IPS DF 6.9 (cell line): ENCODE data around the gene MRPL44.

Experiments
- DNase-seq: peaks from one replicate; pipeline ENCODE4 v3.0.0-alpha.2; 2013; ENCODE audit warnings: low read depth, low spot score
- H3K27ac ChIP-seq: one replicate; pipeline ENCODE4 v1.5.1; 2013; ENCODE audit warnings: low read length, control low read depth
- H3K27me3 ChIP-seq: 2 replicates; pipeline ENCODE4 v1.6.1; 2013; ENCODE audit warnings: mild to moderate bottlenecking, low read length; ENCODE audit not compliant: control insufficient read depth, insufficient read depth
- H3K36me3 ChIP-seq: 2 replicates; pipeline ENCODE4 v1.6.1; 2013; ENCODE audit warnings: low read length; ENCODE audit not compliant: control insufficient read depth, insufficient read depth
- H3K4me1 ChIP-seq: 2 replicates; pipeline ENCODE4 v1.6.1; 2013; ENCODE audit warnings: low read length; ENCODE audit not compliant: control insufficient read depth, insufficient read depth
- H3K4me3 ChIP-seq: 2 replicates; pipeline ENCODE4 v1.5.1; 2013; ENCODE audit warnings: mild to moderate bottlenecking, low read length
- H3K9me3 ChIP-seq: 2 replicates; pipeline ENCODE4 v1.6.1; 2013; ENCODE audit warnings: low read length, inconsistent platforms; ENCODE audit not compliant: control insufficient read depth, insufficient read depth
- WGBS: extraction: QIAGEN DNeasy Blood & Tissue Kit; methylation state at CpG from one replicate; pipeline ENCODE4 v1.1.7; 2013; ENCODE audit warnings: mixed read lengths, missing lambda C conversion rate; ENCODE audit not compliant: insufficient read length, insufficient coverage; 5-methylcytosine and 5-hydroxymethylcytosine counted together

The MRPL44 gene

DNA sequence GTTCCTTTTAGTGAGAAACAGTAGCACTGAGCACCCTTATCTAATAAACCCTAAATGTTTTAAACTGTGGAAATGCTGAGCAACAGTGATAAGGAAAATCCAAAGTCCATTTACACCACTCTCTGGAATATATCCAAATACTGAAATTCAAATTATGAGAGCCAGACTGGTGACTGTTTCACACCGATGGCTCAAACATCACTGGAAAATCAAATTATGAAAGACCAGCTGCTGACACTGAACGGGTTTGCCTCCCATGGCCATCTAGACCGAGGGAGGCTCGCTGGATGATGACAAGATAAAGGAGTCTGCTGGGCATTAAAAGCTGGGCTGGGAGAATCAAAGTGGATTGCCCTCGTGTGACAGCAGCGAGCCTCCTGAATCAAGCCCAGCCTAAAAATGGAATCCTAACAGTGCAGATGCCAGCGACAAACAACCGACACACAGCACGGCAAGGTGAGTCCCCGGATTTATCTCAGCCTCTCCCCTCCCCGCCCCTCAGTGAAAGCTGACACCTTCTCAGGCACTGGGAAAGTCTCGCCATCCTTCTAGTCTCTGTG is 51.5 kb downstream of the MRPL44 start:
- WGBS = no CpG with 5 or more reads among the region's 12 CpGs
- no peak for DNase-seq
- no peak overlapping the region for H3K27ac ChIP-seq

DNA sequence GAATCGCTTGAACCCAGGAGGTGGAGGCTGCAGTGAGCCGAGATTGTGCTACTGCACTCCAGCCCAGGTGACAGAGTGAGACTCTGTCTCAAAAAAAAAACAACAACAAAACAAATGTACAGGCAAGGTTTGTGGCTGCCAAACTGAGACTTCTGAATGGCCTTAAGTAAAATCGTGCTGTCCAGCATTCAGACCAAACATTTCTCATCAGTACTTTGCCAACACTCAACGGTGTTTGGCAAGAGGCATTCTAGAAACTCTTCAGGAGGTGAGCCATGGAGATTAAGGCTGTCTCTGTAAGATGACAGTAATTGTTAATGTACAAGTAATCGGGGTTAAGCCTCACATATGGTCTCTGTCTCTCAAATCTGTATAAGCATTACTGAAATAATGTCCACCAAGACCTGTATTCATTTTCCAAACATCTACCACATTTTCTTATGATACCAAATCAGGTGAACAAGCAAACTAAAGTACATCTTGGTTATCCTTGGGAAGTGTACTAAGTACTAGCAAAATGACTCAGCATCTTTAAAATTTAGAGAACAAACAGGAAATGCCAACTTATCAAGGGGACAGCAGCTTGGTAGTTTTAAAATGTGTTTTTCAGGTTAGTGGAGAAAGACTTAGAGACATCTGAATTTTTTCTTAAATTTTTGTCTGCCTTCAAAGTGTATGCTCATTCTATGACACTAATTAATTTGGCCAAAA is 52.5 kb downstream of the MRPL44 start:
- no peaks in the 10 kb centered on the region; the same call in 1 of the 2 replicates for H3K9me3 ChIP-seq
- no peaks in the 10 kb centered on the region for H3K36me3 ChIP-seq
- no CpG with 5 or more reads among the region's 5 CpGs for whole genome bisulfite sequencing
- no peak overlapping the region for H3K27ac ChIP-seq
- H3K27me3 ChIP-seq = no peaks in the 10 kb centered on the region
- DNase-seq = no peak
- H3K4me1 ChIP-seq = peaks cover 2% of the 10 kb centered on the region; the same call in 1 of the 2 replicates
- H3K4me3 ChIP-seq = no peak overlapping the region

More for the DNA sequence above, 51.5 kb downstream of the MRPL44 start:
- no peaks in the 10 kb centered on the region for H3K27me3 ChIP-seq
- H3K9me3 ChIP-seq = no peaks in the 10 kb centered on the region; the same call in 1 of the 2 replicates
- H3K4me3 ChIP-seq = no peak overlapping the region
- no peaks in the 10 kb centered on the region for H3K36me3 ChIP-seq
- peaks cover 2% of the 10 kb centered on the region; the same call in 1 of the 2 replicates for H3K4me1 ChIP-seq

DNA sequence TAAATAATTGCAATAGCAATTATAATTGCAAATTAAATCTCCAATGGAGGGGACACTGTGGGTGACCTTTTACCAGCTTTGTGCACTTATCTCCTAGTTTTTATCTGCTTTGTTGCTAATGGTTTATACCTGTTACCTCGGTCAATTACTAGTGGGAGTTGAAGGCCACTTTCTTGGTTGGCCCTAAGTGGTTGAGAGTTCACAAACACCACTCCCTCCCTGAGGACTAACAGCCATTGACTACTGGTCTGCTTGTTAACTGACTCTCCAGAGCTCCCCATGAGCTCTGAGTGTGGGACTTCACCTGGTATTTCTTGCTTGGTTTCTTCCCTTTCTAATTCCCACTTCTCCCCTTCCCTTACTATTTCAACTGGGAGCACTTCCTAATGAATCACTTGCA is 54.6 kb downstream of the MRPL44 start:
- peaks cover 2% of the 10 kb centered on the region; the same call in 1 of the 2 replicates for H3K4me1 ChIP-seq
- no peak overlapping the region for H3K4me3 ChIP-seq
- no peak for DNase-seq
- no peaks in the 10 kb centered on the region for H3K36me3 ChIP-seq
- H3K9me3 ChIP-seq = no peaks in the 10 kb centered on the region; the same call in 1 of the 2 replicates
- H3K27me3 ChIP-seq = no peaks in the 10 kb centered on the region
- no peak overlapping the region for H3K27ac ChIP-seq
- WGBS = no CpG with 5 or more reads among the region's 1 CpG

DNA sequence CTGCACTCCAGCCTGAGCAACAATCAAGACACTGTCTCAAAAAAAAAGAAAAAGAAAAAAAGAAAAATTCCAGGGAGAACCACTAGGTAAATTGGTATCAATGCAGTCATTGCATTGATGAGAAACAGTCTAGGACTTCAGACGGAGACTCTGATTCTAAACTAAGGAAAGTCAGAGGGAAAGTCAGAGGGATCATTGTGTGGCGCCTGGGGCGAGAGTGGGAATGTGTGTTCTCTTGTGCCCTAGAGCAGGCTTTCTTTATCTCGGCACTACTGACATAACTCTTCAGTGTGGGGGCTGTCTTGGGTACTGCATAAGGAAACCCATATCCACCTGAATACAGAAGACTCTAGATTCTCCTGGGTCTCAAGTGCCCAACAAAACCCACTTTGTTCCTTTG is 57.1 kb downstream of the MRPL44 start:
- WGBS = no CpG with 5 or more reads among the region's 4 CpGs
- Histone ChIP-seq H3K4me3 (no peak overlapping the region), H3K27ac (no peak overlapping the region), H3K27me3 (no peaks in the 10 kb centered on the region), H3K36me3 (no peaks in the 10 kb centered on the region), H3K9me3 (no peaks in the 10 kb centered on the region), H3K4me1 (no peaks in the 10 kb centered on the region; the same call in 1 of the 2 replicates)
- no peak for DNase-seq

DNA sequence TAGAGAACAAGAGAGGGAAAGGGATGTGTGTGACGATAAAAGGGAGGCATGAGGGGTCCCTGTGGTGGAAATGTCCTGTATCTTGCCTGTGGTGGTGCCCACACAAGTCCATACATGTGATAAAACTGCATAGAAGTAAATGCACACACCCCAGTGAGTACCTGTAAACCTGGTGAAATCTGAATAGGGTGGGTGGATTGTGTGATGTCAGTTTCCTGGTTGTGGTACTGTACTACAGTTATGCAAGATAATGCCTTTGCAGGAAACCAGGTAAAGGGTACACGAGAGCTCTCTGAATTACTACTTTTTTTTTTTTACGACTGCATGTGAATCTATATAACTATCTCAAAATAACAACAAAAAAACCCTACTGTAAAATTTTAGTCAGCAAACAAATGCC is 59.7 kb downstream of the MRPL44 start:
- Histone ChIP-seq H3K27me3 (no peaks in the 10 kb centered on the region), H3K4me1 (no peaks in the 10 kb centered on the region), H3K9me3 (no peaks in the 10 kb centered on the region), H3K36me3 (no peaks in the 10 kb centered on the region), H3K4me3 (no peak overlapping the region), H3K27ac (no peak overlapping the region)
- no peak for DNase-seq
- WGBS = no CpG with 5 or more reads among the region's 3 CpGs
